Fibroblast of the aortic adventitia (primary cell): ENCODE results near the gene ABCC8. TPM values are rescaled to one million over a fixed set of nuclear protein-coding genes. Genes with fewer than 3 reads are reported as not detected.

Experiments
- DNase-seq: peaks from one replicate; pipeline ENCODE4 v3.0.0-alpha.2; 2010; ENCODE audit warnings: low read depth
- H3K4me3 ChIP-seq: 2 replicates; pipeline ENCODE4 v1.5.1; 2011; ENCODE audit warnings: low read depth, mild to moderate bottlenecking, control low read depth, low read length, moderate library complexity
- total RNA-seq: library from RNA; depleted of rRNA; stranded (reverse); fragments of >200 nt; gene quantifications from 2 replicates; pipeline ENCODE4 v1.2.3, GENCODE V29; 2012; ENCODE audit warnings: low replicate concordance
- TF ChIP-seq, protein P1 (sequence below): IDR thresholded peaks from 2 replicates; pipeline ENCODE4 v1.5.1; 2011; ENCODE audit warnings: mild to moderate bottlenecking, low read length, control low read depth, inconsistent platforms; ENCODE audit not compliant: insufficient read depth

Gene ABCC8
- total RNA-seq, 1 donor = not detected

DNA sequence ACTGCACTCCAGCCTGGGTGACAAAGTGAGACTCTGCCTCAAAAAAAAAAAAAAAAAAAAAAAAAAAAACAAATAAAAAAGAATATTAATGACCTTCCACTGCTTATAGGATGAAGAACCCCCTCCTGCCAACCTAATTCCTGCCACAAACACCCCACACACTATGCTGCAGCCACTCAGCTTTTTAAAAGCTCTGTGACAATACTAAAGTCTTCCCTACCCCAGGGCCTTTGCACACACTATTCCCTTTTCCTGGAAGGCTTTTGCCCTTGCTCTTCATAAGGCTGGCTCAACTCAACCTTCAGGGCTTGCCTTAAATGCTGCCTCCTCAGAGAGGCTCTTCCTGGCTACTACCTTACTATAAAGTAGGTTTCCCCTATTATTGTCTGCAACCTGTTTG lies 77.4 kb downstream of the ABCC8 start:
- DNase-seq = no peak
- TF ChIP-seq, protein P1, sequence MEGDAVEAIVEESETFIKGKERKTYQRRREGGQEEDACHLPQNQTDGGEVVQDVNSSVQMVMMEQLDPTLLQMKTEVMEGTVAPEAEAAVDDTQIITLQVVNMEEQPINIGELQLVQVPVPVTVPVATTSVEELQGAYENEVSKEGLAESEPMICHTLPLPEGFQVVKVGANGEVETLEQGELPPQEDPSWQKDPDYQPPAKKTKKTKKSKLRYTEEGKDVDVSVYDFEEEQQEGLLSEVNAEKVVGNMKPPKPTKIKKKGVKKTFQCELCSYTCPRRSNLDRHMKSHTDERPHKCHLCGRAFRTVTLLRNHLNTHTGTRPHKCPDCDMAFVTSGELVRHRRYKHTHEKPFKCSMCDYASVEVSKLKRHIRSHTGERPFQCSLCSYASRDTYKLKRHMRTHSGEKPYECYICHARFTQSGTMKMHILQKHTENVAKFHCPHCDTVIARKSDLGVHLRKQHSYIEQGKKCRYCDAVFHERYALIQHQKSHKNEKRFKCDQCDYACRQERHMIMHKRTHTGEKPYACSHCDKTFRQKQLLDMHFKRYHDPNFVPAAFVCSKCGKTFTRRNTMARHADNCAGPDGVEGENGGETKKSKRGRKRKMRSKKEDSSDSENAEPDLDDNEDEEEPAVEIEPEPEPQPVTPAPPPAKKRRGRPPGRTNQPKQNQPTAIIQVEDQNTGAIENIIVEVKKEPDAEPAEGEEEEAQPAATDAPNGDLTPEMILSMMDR = no peak
- no peak overlapping the region for H3K4me3 ChIP-seq

DNA sequence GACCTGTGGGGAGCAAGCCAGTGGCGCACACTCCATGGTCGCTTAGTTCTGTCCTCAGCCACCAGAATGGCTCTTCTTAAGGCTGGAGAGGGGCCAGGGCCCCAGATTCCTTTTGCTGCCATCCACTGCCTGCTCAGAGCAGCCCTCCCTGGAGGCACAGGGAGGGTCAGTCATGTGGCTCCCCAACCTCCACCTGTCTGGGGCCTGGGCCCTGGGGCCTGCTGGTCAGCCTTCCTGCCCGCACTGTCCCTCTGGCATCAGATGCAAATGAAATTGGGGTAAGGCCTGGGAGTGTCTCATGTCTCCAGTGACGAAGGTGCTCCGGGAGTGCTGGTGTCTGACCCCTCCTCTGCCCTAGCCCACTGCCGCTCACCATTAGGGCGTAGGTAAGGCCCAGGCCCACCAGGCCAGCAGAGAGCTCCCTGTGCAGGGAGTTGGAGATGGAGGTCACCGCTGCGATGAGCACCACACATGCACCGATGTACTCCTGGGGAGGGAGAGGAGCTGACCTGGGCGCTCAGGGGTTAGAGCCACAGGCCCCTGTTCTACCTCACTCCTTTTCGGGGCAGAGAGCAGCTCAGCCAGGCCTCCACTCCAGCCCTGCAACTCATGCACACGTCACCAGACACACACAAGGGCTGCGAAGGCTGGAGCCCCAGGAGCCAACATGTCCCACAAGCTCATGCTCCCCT lies 79.2 kb downstream of the ABCC8 start:
- H3K4me3 ChIP-seq = no peak overlapping the region
- DNase-seq = no peak
- TF ChIP-seq, protein P1 = no peak

DNA sequence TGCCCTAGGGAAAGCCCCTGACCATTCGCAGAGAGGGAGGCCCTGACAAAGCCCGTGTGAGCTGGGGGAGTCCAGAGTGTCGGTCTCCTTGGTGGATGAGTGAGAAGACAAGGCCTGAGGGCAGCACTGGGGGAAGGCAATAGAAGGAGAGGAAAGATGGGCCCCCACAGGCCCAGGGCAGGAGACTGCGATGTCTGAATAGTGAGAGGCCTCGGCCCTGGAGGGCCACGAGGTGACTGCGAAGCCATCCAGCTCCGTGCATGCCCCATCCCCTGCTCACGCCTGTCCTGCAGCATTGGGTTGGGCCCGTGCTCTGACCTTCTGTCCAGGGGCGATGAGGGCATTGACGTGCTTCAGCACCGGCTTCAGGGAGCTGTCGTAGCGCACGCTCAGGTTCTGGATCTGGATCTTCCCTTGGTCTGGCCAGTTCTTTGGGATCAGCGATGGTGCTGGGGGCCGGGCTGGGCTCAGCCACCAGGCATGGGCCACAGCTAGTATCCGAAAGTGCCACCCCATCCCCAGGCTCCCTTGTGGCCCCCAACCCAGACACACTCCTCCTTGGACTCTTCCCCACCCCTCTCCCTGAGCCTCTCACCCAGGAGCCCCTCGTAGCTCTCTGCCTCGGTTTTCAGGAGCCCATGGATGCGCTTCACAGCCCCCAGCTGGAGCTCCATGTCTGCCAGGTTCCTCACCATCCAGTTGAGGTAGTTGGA lies 79.9 kb downstream of the ABCC8 start:
- DNase-seq = no peak
- TF ChIP-seq, protein P1 = no peak
- H3K4me3 ChIP-seq = no peak overlapping the region

DNA sequence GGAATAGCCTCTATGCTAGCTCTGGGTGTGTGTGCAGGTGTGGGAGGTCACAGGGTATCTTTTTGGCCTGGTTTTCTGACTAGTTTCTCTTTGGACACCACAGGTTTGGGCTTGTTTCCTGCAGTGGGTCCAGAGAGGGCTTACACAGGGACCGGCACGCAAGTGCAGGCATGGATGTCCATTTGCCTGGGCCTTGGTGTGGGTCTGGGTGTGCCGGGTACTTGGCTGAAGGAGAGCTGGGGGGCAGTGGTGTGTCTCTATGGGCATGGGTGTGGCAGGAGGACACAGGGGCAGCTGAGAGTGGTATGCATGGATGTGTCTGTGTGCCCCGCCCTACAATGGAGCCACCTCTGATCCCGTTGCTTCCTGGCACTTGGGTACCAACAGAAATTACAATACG lies 80.7 kb downstream of the ABCC8 start:
- H3K4me3 ChIP-seq = no peak overlapping the region
- no peak for DNase-seq
- TF ChIP-seq, protein P1 = no peak

DNA sequence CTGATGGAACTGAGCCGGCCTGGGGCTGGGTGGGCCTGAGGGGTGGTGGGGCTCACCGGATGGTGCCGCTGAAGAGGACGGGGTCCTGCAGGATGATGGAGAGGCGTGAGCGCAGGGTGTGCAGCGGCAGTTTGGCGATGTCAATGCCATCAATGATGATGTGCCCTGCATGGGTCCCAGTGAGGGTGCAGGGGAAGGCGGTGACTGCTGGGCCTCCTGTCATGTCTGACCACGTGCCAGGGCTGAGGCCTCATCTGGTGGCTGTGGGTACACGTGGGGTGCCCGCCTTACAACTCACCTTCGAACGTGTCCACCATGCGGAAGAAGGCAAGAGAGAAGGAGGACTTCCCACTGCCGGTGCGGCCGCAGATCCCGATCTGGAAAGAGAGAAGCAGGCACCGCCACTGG lies 81.1 kb downstream of the ABCC8 start:
- no peak for DNase-seq
- no peak overlapping the region for H3K4me3 ChIP-seq
- TF ChIP-seq, protein P1 = no peak

DNA sequence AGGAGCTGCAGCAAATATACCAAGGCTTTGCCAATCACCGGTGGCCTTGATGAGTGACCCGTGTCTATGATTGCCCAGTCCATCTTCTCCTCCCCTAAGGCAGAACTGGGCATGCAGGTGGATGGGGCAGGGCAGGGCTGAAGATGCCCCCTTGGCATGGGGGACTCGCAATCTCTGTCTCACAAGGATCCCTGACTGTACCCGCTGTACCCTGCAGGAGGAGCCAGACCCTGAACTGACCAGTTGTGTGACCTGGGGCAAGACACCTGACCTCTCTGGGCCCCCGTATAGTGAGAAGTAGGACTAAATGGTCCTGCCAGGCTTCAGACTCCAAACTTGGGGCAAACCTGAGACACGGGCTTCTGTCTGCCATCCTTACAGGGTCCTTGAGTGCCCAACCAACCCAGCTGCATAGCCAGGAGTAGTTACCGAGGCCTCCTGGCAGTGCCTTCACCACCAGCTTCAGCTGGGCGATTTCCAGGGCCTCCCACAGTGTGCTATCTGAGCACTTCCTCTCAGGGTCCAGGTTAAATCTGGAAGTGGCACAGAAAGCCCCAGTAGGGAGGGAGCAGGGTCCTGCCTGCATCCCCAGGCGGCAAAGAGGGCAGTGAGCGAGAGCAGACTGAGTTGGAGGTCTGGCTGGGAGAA lies 81.8 kb downstream of the ABCC8 start:
- no peak overlapping the region for H3K4me3 ChIP-seq
- no peak for DNase-seq
- TF ChIP-seq, protein P1 = no peak
